ENCODE data around the gene LARP1.

LARP1 gene

GRCh38 chr5:154708846-154709245 lies 46.3 kb upstream of the LARP1 start:
- no peak overlapping the region for H3K27ac ChIP-seq (ENCODE audit: low read depth, low read length)
- no peak overlapping the region for H4K8ac ChIP-seq (ENCODE audit: low read depth, low read length)
- H3K4me3 ChIP-seq (ENCODE audit: low read depth, low read length), result no peak overlapping the region
- H3K18ac ChIP-seq (ENCODE audit: low read length), result no peak overlapping the region
- H3K79me2 ChIP-seq (ENCODE audit: control insufficient read depth, insufficient read depth, low read length, poor library complexity), result peaks cover 2% of the 10 kb centered on the region
- no peak overlapping the region for H2AK5ac ChIP-seq (ENCODE audit: low read length)
- no peak overlapping the region for H2BK12ac ChIP-seq (ENCODE audit: low read length)
- H2BK120ac ChIP-seq (ENCODE audit: insufficient read depth, low read length, poor library complexity), result no peak overlapping the region
- peak in 1 of 2 donors; percentile 7 for DNase-seq
- no peaks in the 10 kb centered on the region for H3K9me3 ChIP-seq (ENCODE audit: insufficient read depth, low read depth, low read length)
- H3K36me3 ChIP-seq (ENCODE audit: control insufficient read depth in 1 of 2, insufficient read depth in 2 of 2, low read length in 2 of 2), result no peaks in the 10 kb centered on the region
- peaks cover 6% of the 10 kb centered on the region for H3K79me1 ChIP-seq (ENCODE audit: low read length)
- H2BK5ac ChIP-seq (ENCODE audit: low read depth, low read length, poor library complexity), result no peak overlapping the region
- H3K4me2 ChIP-seq (ENCODE audit: low read length), result no peak overlapping the region
- no peak overlapping the region for H4K91ac ChIP-seq (ENCODE audit: low read depth, low read length)
- no CpG with 5 or more reads among the region's 5 CpGs for WGBS (ENCODE audit: extremely low coverage, insufficient coverage, insufficient read length)
- no peak overlapping the region for H3K14ac ChIP-seq (ENCODE audit: low read length)
- no peak overlapping the region for H2AFZ ChIP-seq (ENCODE audit: insufficient read depth, low read length, poor library complexity)
- H3K9ac ChIP-seq (ENCODE audit: low read length), result no peak overlapping the region
- peaks cover 9 to 11% of the 10 kb centered on the region in 2 experiments for H3K4me1 ChIP-seq (ENCODE audit: control insufficient read depth in 1 of 2, insufficient read depth in 2 of 2, low read length in 2 of 2)
- H3K23ac ChIP-seq (ENCODE audit: low read length), result no peak overlapping the region
- no peak overlapping the region for H4K12ac ChIP-seq (ENCODE audit: low read depth, low read length)
- H3K4ac ChIP-seq (ENCODE audit: low read depth, low read length), result no peak overlapping the region
- H3K27me3 ChIP-seq (ENCODE audit: insufficient read depth, low read length), result no peaks in the 10 kb centered on the region

DNA sequence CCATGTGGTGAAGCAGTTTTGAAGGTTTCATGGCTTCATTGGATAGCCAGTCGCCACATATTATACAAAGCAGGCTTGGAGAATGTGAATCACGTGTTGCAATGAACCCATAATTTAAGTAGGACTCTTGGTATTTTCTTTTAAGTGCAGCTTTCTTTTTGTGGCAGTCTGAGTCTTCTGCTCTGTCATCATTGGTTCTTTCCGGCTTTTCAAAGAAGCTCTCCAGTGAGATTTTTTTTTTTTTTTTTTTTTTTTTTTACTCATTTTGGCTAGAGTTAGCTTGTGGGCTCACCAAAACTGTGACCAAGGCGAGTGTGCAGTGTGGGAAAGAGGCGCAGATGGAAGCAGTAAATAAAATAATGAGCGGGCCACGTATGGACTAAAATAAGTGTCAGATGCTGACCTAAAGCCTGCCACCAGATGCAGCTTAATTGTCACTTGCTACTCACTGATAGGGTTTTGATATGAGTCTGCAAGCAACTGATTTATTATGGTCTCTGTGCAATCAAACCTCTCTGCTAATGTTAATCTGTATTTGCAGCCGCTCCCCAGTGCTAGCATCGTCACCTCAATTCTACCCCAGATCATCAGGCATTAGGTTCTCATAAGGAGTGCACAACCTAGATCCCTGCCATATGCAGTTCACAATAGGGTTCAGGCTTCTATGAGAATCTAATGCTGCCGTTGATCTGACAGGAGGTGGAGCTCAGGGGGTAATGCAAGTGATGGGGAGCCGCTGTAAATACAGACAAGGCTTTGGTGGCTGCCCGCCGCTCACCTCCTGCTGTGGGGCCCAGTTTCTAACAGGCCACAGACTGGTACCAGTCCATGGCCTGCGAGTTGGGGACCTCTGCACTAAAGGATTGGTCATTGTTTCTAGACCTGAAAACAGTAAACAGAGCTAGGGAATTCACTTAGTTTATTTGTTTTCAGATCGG lies 45.5 kb upstream of the LARP1 start:
- no peak overlapping the region for H4K12ac ChIP-seq (ENCODE audit: low read depth, low read length)
- no peak overlapping the region for H3K4ac ChIP-seq (ENCODE audit: low read depth, low read length)
- H3K79me2 ChIP-seq (ENCODE audit: control insufficient read depth, insufficient read depth, low read length, poor library complexity), result peaks cover 2% of the 10 kb centered on the region
- no peak overlapping the region for H3K27ac ChIP-seq (ENCODE audit: low read depth, low read length)
- no peak overlapping the region for H2BK120ac ChIP-seq (ENCODE audit: insufficient read depth, low read length, poor library complexity)
- no peak overlapping the region for H2BK12ac ChIP-seq (ENCODE audit: low read length)
- no peak overlapping the region for H3K4me2 ChIP-seq (ENCODE audit: low read length)
- H2BK5ac ChIP-seq (ENCODE audit: low read depth, low read length, poor library complexity), result no peak overlapping the region
- no peaks in the 10 kb centered on the region for H3K9me3 ChIP-seq (ENCODE audit: insufficient read depth, low read depth, low read length)
- H3K14ac ChIP-seq (ENCODE audit: low read length), result no peak overlapping the region
- no peaks in the 10 kb centered on the region for H3K36me3 ChIP-seq (ENCODE audit: control insufficient read depth in 1 of 2, insufficient read depth in 2 of 2, low read length in 2 of 2)
- no peaks in the 10 kb centered on the region for H3K27me3 ChIP-seq (ENCODE audit: insufficient read depth, low read length)
- no peak overlapping the region for H3K18ac ChIP-seq (ENCODE audit: low read length)
- H4K91ac ChIP-seq (ENCODE audit: low read depth, low read length), result no peak overlapping the region
- H4K8ac ChIP-seq (ENCODE audit: low read depth, low read length), result no peak overlapping the region
- H3K4me1 ChIP-seq (ENCODE audit: control insufficient read depth in 1 of 2, insufficient read depth in 2 of 2, low read length in 2 of 2), result peaks cover 9 to 11% of the 10 kb centered on the region in 2 experiments
- no peak overlapping the region for H3K9ac ChIP-seq (ENCODE audit: low read length)
- no peak overlapping the region for H3K4me3 ChIP-seq (ENCODE audit: low read depth, low read length)
- H3K79me1 ChIP-seq (ENCODE audit: low read length), result peaks cover 6% of the 10 kb centered on the region
- H2AK5ac ChIP-seq (ENCODE audit: low read length), result no peak overlapping the region
- no peak overlapping the region for H2AFZ ChIP-seq (ENCODE audit: insufficient read depth, low read length, poor library complexity)
- DNase-seq, result no peak
- no CpG with 5 or more reads among the region's 15 CpGs for WGBS (ENCODE audit: extremely low coverage, insufficient coverage, insufficient read length)
- H3K23ac ChIP-seq (ENCODE audit: low read length), result no peak overlapping the region

GRCh38 chr5:154712518-154713437 lies 42.4 kb upstream of the LARP1 start:
- Histone ChIP-seq H2BK5ac (ENCODE audit: low read depth, low read length, poor library complexity) (no peak overlapping the region), H2BK120ac (ENCODE audit: insufficient read depth, low read length, poor library complexity) (peak overlapping the region; percentile 28), H3K4me3 (ENCODE audit: low read depth, low read length) (no peak overlapping the region), H3K79me2 (ENCODE audit: control insufficient read depth, insufficient read depth, low read length, poor library complexity) (peaks cover 2% of the 10 kb centered on the region), H3K23ac (ENCODE audit: low read length) (no peak overlapping the region), H3K36me3 (ENCODE audit: control insufficient read depth in 1 of 2, insufficient read depth in 2 of 2, low read length in 2 of 2) (no peaks in the 10 kb centered on the region), H2BK12ac (ENCODE audit: low read length) (peak overlapping the region; percentile 32), H3K4me1 (ENCODE audit: control insufficient read depth in 1 of 2, insufficient read depth in 2 of 2, low read length in 2 of 2) (peaks cover 9 to 11% of the 10 kb centered on the region in 2 experiments), H3K14ac (ENCODE audit: low read length) (peak overlapping the region; percentile 57), H2AK5ac (ENCODE audit: low read length) (peak overlapping the region; percentile 42), H3K27me3 (ENCODE audit: insufficient read depth, low read length) (no peaks in the 10 kb centered on the region), H4K12ac (ENCODE audit: low read depth, low read length) (no peak overlapping the region), H3K4me2 (ENCODE audit: low read length) (peak overlapping the region; percentile 60), H3K9ac (ENCODE audit: low read length) (no peak overlapping the region), H3K27ac (ENCODE audit: low read depth, low read length) (no peak overlapping the region), H3K79me1 (ENCODE audit: low read length) (peaks cover 6% of the 10 kb centered on the region), H3K4ac (ENCODE audit: low read depth, low read length) (no peak overlapping the region), H4K8ac (ENCODE audit: low read depth, low read length) (peak overlapping the region; percentile 67), H3K9me3 (ENCODE audit: insufficient read depth, low read depth, low read length) (no peaks in the 10 kb centered on the region), H2AFZ (ENCODE audit: insufficient read depth, low read length, poor library complexity) (peak overlapping the region; percentile 46), H4K91ac (ENCODE audit: low read depth, low read length) (peak overlapping the region; percentile 61), H3K18ac (ENCODE audit: low read length) (peak overlapping the region; percentile 26)
- WGBS (ENCODE audit: extremely low coverage, insufficient coverage, insufficient read length), result no CpG with 5 or more reads among the region's 13 CpGs
- no peak for DNase-seq

DNA sequence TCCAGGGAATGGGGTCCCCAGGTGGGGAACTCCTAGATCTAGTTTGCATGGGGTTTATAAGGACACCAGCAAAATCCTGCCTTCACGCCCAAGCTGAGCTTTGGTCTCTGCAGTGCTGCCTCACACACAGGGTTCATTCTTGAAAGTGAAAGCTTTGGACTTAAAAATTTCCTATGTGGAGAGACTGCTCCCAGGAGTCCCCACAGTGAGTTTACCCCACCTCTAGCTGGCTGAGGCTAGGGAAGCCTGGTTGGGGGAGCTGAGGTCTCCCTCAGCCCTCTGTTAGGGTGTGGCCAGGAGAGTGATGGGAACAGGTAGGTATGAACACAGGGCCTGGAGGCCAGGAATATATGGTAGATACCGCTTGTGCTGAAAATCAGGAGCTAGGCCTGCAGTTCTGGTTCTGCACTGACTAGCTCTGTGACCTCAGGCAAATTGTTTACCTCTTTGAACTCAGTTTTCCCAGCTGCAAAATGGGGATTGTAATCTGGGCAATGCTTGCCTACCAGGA lies 41.5 kb upstream of the LARP1 start:
- WGBS (ENCODE audit: extremely low coverage, insufficient coverage, insufficient read length), result no CpG with 5 or more reads among the region's 2 CpGs
- Histone ChIP-seq H3K79me2 (ENCODE audit: control insufficient read depth, insufficient read depth, low read length, poor library complexity) (peaks cover 2% of the 10 kb centered on the region), H2BK12ac (ENCODE audit: low read length) (no peak overlapping the region), H2AFZ (ENCODE audit: insufficient read depth, low read length, poor library complexity) (no peak overlapping the region), H3K27me3 (ENCODE audit: insufficient read depth, low read length) (no peaks in the 10 kb centered on the region), H3K14ac (ENCODE audit: low read length) (no peak overlapping the region), H2AK5ac (ENCODE audit: low read length) (no peak overlapping the region), H4K12ac (ENCODE audit: low read depth, low read length) (no peak overlapping the region), H3K4me2 (ENCODE audit: low read length) (no peak overlapping the region), H3K9ac (ENCODE audit: low read length) (no peak overlapping the region), H2BK120ac (ENCODE audit: insufficient read depth, low read length, poor library complexity) (no peak overlapping the region), H4K8ac (ENCODE audit: low read depth, low read length) (no peak overlapping the region), H3K18ac (ENCODE audit: low read length) (no peak overlapping the region), H3K36me3 (ENCODE audit: control insufficient read depth in 1 of 2, insufficient read depth in 2 of 2, low read length in 2 of 2) (no peaks in the 10 kb centered on the region), H3K79me1 (ENCODE audit: low read length) (peaks cover 6% of the 10 kb centered on the region), H4K91ac (ENCODE audit: low read depth, low read length) (no peak overlapping the region), H3K4me1 (ENCODE audit: control insufficient read depth in 1 of 2, insufficient read depth in 2 of 2, low read length in 2 of 2) (peaks cover 9 to 11% of the 10 kb centered on the region in 2 experiments), H3K4ac (ENCODE audit: low read depth, low read length) (no peak overlapping the region), H3K23ac (ENCODE audit: low read length) (no peak overlapping the region), H3K4me3 (ENCODE audit: low read depth, low read length) (no peak overlapping the region), H2BK5ac (ENCODE audit: low read depth, low read length, poor library complexity) (no peak overlapping the region), H3K27ac (ENCODE audit: low read depth, low read length) (no peak overlapping the region), H3K9me3 (ENCODE audit: insufficient read depth, low read depth, low read length) (no peaks in the 10 kb centered on the region)
- peak; percentile 89 to 97 for DNase-seq
